GM18517 (cell line): ENCODE measurements around the gene ANXA4.

Experiments
- ATAC-seq: cut with Tn5 transposase; IDR thresholded peaks from one replicate; pipeline ENCODE4 v1.9.1; 2021; ENCODE audit warnings: mild to moderate bottlenecking, moderate library complexity; ENCODE audit not compliant: unreplicated experiment

The ANXA4 gene

DNA sequence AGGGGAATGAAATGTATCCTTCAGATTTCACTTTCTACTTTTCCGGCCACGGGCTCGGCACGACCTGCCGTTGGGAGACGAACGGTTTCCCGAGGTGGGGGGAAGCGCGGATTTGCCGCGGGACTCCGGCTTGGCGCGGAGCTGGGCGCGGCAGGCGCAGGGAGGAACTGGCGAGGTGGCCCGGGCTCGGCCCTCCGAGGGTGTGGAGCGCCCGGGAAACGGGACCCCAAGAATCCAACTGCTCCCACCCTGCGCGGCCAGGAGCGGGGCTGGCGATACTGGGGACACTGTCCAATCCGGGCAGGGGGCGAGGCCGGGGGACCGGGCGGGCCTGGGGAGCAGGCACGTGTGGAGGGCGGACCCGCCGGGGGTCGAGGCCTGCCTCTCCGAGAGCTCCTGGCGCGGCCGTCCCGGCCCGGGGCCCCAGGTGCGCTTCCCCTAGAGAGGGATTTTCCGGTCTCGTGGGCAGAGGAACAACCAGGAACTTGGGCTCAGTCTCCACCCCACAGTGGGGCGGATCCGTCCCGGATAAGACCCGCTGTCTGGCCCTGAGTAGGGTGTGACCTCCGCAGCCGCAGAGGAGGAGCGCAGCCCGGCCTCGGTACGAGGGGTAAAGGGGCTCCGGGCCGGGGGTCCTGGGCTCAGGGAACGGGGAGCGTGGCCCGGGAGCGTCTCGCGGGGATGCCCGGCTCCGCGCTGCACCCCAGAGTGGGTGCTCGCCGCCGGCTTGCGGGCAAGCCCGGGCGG lies at the start of gene ANXA4:
Gene ANXA4 (plus strand): TSS at position 560 of the 747 bp plus-strand sequence. CDS start 39,432 bp downstream, outside the sequence.
- peak; percentile 81 for ATAC-seq

DNA sequence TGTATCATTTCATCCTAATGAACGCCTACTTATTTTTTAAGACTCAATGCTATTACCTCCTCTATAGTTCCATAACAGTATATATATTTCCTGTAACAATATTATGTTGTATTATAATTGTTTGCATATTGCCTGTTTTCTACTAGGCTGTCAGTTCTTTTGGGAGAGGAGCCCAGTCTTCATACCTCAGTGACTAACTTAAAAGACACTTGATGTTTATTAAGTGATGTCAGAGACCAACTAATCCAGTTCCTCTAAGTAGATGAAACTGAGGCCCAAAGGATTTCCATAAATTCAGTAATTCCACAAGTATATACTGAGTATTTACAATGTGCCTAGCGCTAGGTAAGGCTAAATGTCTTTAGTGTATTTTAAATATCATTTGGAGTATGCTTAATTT lies 49.5 kb upstream of the ANXA4 start:
- ATAC-seq, result no peak

- ATAC-seq, result no peak
These were observed 48.7 kb upstream of the ANXA4 start for GRCh38 chr2:69693059-69693774.

DNA sequence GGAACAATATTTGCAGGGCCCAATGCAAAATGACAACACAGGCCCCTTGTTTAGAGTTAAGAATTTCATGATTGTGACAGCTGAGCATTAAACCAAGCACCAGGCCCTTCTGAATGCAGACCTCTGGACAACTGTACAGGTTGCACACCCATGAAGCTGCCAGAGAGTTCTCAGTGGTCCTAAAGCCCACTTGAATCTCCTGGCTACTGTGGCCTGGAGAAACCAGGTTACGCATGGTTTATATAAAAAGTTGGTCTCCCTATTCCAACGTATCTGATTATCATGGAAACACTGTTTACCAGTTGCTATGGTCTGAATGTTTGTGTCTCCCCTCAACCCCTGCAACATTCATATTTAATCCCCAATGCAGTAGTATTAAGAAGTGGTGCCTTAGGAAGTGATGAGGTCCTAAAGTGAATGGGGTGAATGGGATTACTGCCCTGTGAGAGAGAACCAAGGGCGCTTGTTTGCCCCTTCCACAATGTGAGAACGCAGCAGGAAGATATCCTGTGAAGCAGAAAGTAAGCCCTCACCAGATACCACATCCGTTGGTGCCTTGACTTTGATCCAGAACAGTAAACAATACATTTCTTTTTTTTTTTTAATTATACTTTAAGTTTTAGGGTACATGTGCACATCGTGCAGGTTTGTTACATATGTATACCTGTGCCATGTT lies 48.0 kb upstream of the ANXA4 start:
- ATAC-seq, result no peak

DNA sequence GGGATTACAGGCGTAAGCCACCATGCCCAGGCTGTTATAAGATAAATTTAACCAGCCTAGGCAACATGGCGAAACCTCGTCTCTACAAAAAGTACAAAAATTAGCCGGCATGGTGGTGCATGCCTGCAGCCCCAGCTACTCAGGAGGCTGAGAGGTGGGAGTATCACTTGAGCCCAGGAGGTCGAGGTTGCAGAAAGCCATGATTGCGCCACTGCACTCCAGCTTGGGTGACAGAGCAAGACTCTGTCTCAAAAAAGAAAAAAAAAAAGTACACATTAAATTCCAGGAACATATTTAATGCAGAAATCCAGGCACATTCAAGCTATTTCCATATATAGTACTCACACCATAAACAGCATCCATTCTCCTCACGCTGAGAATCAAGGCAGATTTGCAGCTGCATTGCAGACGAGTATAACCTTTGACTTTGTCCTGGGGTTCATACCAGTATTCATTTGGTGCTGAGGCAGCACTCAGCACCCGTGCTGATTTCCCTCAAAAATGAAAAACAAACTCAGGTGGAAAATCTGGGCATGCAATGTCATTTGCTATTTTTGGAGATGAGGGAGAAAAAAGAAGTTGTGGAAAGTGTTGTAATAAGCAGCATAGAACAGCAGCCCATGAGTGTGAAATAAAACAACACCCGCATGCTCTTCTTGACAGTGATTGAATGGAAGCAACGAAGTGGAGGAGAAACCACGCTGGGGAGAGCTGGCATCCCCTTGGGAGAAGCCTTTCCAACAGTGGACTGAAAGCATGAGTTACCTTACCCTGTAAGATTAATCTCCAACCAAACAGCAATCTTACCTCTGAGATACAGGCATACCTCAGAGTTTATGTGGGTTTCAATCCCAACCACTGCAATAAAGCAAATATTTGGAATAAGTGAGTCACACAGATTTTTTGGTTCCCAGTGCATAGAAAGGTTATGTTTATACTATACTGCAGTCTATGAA lies 46.8 kb upstream of the ANXA4 start:
- ATAC-seq, result no peak

- no peak for ATAC-seq
These were observed 46.1 kb upstream of the ANXA4 start for GRCh38 chr2:69695850-69696216.

- no peak for ATAC-seq
These were observed 41.6 kb upstream of the ANXA4 start for GRCh38 chr2:69700381-69700780.

- no peak for ATAC-seq
These were observed 40.6 kb upstream of the ANXA4 start for GRCh38 chr2:69701100-69701945.

DNA sequence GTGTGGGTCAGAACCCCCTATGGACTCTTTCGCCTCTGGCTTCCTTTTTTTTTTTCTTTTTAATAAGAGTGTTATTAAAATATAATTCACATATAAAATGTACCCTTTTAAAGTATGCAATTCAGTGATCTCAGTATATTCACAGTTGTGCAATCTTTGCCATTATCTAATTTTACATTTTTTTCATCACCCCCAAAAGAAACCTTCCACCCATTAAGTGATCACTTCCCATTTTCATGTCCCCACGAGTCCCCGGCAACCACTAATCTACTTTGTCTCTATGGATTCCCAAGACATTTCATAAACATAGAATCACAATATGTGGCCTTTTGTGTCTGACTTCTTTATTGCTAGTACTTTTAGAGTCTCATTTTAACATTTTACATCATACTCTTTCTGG lies 38.7 kb upstream of the ANXA4 start:
- no peak for ATAC-seq

GRCh38 chr2:69704446-69704845 lies 37.5 kb upstream of the ANXA4 start:
- ATAC-seq, result no peak

GRCh38 chr2:69709290-69709689 lies 32.6 kb upstream of the ANXA4 start:
- no peak for ATAC-seq

- ATAC-seq, result no peak
These were observed 30.0 kb upstream of the ANXA4 start for GRCh38 chr2:69711971-69712370.

- no peak for ATAC-seq
These were observed 27.9 kb upstream of the ANXA4 start for GRCh38 chr2:69714024-69714423.

- peak; percentile 77 for ATAC-seq
These were observed 27.3 kb upstream of the ANXA4 start for GRCh38 chr2:69714539-69715220.

GRCh38 chr2:69715964-69716363 lies 26.0 kb upstream of the ANXA4 start:
- ATAC-seq, result no peak

GRCh38 chr2:69716555-69717120 lies 25.3 kb upstream of the ANXA4 start:
- ATAC-seq, result no peak

GRCh38 chr2:69717186-69717585 lies 24.7 kb upstream of the ANXA4 start:
- ATAC-seq, result no peak

GRCh38 chr2:69717861-69718273 lies 24.1 kb upstream of the ANXA4 start:
- no peak for ATAC-seq
